ENCODE results near the gene GP2. TPM values are rescaled to one million over a fixed set of nuclear protein-coding genes. Genes with fewer than 3 reads are reported as not detected.

GP2 gene
- total RNA-seq, 2 experiments from 2014 or later: not detected

- Mint-ChIP-seq H3K9me3 (no peaks in the 10 kb centered on the region), H3K4me3 (no peak overlapping the region), H3K4me1 (ENCODE audit: low read depth) (no peaks in the 10 kb centered on the region), H3K27ac (no peak overlapping the region), H3K36me3 (ENCODE audit: low read depth) (no peaks in the 10 kb centered on the region), H3K27me3 (no peaks in the 10 kb centered on the region)
- TF ChIP-seq CTCF (IDR thresholded peaks at IDR 0.05): no peak
- H3K36me3 ChIP-seq (ENCODE audit: insufficient read depth, low read length): no peaks in the 10 kb centered on the region
- DNase-seq (no peak), ATAC-seq (ENCODE audit: poor library complexity) (no peak)
- H3K4me3 ChIP-seq (ENCODE audit: low read length): no peak overlapping the region
- H3K27ac ChIP-seq (ENCODE audit: low read depth in 1 of 2, low read length in 2 of 2): no peak overlapping the region
- H3K4me1 ChIP-seq (ENCODE audit: insufficient read depth, low read length): no peaks in the 10 kb centered on the region
- POLR2A ChIA-PET: no interaction called here
- CTCF ChIA-PET: no interaction called here
- intact Hi-C loops (cut with DNase I, micrococcal nuclease): no loop called here
- H3K9me3 ChIP-seq (ENCODE audit: control insufficient read depth in 1 of 2, insufficient read depth in 1 of 2, low read length in 2 of 2): no peaks in the 10 kb centered on the region
- no peaks in the 10 kb centered on the region for H3K27me3 ChIP-seq (ENCODE audit: control insufficient read depth in 1 of 2, insufficient read depth in 2 of 2, low read length in 2 of 2)
These were observed 10.2 kb downstream of the GP2 start for GRCh38 chr16:20317117-20317516.

- ATAC-seq (ENCODE audit: poor library complexity) (no peak), DNase-seq (no peak)
- Mint-ChIP-seq H3K27ac (no peak overlapping the region), H3K4me3 (no peak overlapping the region), H3K36me3 (ENCODE audit: low read depth) (no peaks in the 10 kb centered on the region), H3K4me1 (ENCODE audit: low read depth) (no peaks in the 10 kb centered on the region), H3K27me3 (no peaks in the 10 kb centered on the region), H3K9me3 (no peaks in the 10 kb centered on the region)
- Histone ChIP-seq H3K4me3 (ENCODE audit: low read length) (no peak overlapping the region), H3K27me3 (ENCODE audit: control insufficient read depth in 1 of 2, insufficient read depth in 2 of 2, low read length in 2 of 2) (no peaks in the 10 kb centered on the region), H3K36me3 (ENCODE audit: insufficient read depth, low read length) (no peaks in the 10 kb centered on the region), H3K27ac (ENCODE audit: low read depth in 1 of 2, low read length in 2 of 2) (no peak overlapping the region), H3K4me1 (ENCODE audit: insufficient read depth, low read length) (no peaks in the 10 kb centered on the region), H3K9me3 (ENCODE audit: control insufficient read depth in 1 of 2, insufficient read depth in 1 of 2, low read length in 2 of 2) (no peaks in the 10 kb centered on the region)
- intact Hi-C loops (cut with DNase I, micrococcal nuclease): no loop called here
- ChIA-PET CTCF (no interaction called here), POLR2A (no interaction called here)
- TF ChIP-seq CTCF (IDR thresholded peaks at IDR 0.05): no peak
These were observed 10.6 kb downstream of the GP2 start for GRCh38 chr16:20316715-20317114.

- intact Hi-C loops (cut with DNase I, micrococcal nuclease): no loop called here
- no peaks in the 10 kb centered on the region for H3K9me3 ChIP-seq (ENCODE audit: control insufficient read depth in 1 of 2, insufficient read depth in 1 of 2, low read length in 2 of 2)
- TF ChIP-seq CTCF (IDR thresholded peaks at IDR 0.05): no peak
- no peak overlapping the region for H3K4me3 Mint-ChIP-seq
- no peaks in the 10 kb centered on the region for H3K4me1 ChIP-seq (ENCODE audit: insufficient read depth, low read length)
- H3K27ac Mint-ChIP-seq: no peak overlapping the region
- H3K9me3 Mint-ChIP-seq: no peaks in the 10 kb centered on the region
- CTCF ChIA-PET: no interaction called here
- H3K36me3 ChIP-seq (ENCODE audit: insufficient read depth, low read length): no peaks in the 10 kb centered on the region
- no peaks in the 10 kb centered on the region for H3K36me3 Mint-ChIP-seq (ENCODE audit: low read depth)
- H3K27me3 Mint-ChIP-seq: no peaks in the 10 kb centered on the region
- no peaks in the 10 kb centered on the region for H3K27me3 ChIP-seq (ENCODE audit: control insufficient read depth in 1 of 2, insufficient read depth in 2 of 2, low read length in 2 of 2)
- no peak for ATAC-seq (ENCODE audit: poor library complexity)
- no peak for DNase-seq
- POLR2A ChIA-PET: no interaction called here
- no peak overlapping the region for H3K4me3 ChIP-seq (ENCODE audit: low read length)
- no peaks in the 10 kb centered on the region for H3K4me1 Mint-ChIP-seq (ENCODE audit: low read depth)
- no peak overlapping the region for H3K27ac ChIP-seq (ENCODE audit: low read depth in 1 of 2, low read length in 2 of 2)
These were observed 11.5 kb downstream of the GP2 start for GRCh38 chr16:20315764-20316163.
